Left lung (tissue), 10 donors: ENCODE results near the gene TTLL1. TPM values are rescaled to one million over a fixed set of nuclear protein-coding genes. Genes with fewer than 3 reads are reported as not detected.
A peak's percentile ranks its signal among the peaks of the same experiment; 100 is the strongest.

Experiments used
- ATAC-seq: fragments of 200-7000 bp; cut with Tn5 transposase; one replicate; pipeline ENCODE4 v1.9.1; 2020; ENCODE audit warnings: moderate library complexity
- DNase-seq, 4 donors: peaks; one replicate each; pipeline ENCODE4 v3.0.0-alpha.2; 2013 to 2020
- H3K27ac ChIP-seq, 2 donors: fragments of 200-600 bp; sonication (generic) in 1 of 2; one replicate each; pipeline versions ENCODE4 v1.5.0 to v1.8.0; 2020 to 2021
- H3K27me3 ChIP-seq, 2 donors: fragments of 200-600 bp; sonication (generic) in 1 of 2; one replicate each; pipeline versions ENCODE4 v1.5.0 to v1.8.0; 2020 to 2021
- H3K36me3 ChIP-seq, 2 donors: fragments of 200-600 bp; sonication (generic) in 1 of 2; one replicate each; pipeline versions ENCODE4 v1.5.0 to v1.8.0; 2020 to 2021
- H3K4me1 ChIP-seq, 2 donors: fragments of 200-600 bp; one replicate each; pipeline ENCODE4 v1.8.0; 2021
- H3K4me3 ChIP-seq, 2 donors: fragments of 200-600 bp; sonication (generic) in 1 of 2; one replicate each; pipeline versions ENCODE4 v1.5.0 to v1.8.0; 2020 to 2021; ENCODE audit warnings: mild to moderate bottlenecking in 1 of 2
- H3K9me3 ChIP-seq, 2 donors: fragments of 200-600 bp; sonication (generic) in 1 of 2; one replicate each; pipeline versions ENCODE4 v1.5.0 to v1.8.0; 2020 to 2021
- intact Hi-C, 2 donors: fragments of 100-400 bp; cut with DNase I; formaldehyde crosslinking; loops; one replicate each; pipeline versions ENCODE4 v1.11.2 to v1.14.2; 2022
- polyA plus RNA-seq, 6 donors: library from polyadenylated mRNA; unstranded; fragments of 120-200 nt; gene quantifications; one replicate each; pipeline ENCODE4 v1.2.1, GENCODE V29; 2013; ENCODE audit not compliant: insufficient read length in 6 of 6
- total RNA-seq, 2 donors: library from RNA; stranded (reverse); fragmentation: NEBNext Ultra II Directional; extraction: Animal tissue kit (Norgen Biotek cat#: 25700); gene quantifications; one replicate each; pipeline ENCODE4 v1.2.1, GENCODE V29; 2021
- TF ChIP-seq, protein P1 (sequence below), 2 donors: fragments of 200-600 bp; sonication (generic) in 1 of 2; IDR thresholded peaks; one replicate each; pipeline versions ENCODE4 v1.5.0 to v1.8.0; 2021; ENCODE audit warnings: antibody characterized with exemption in 2 of 2
- donor health status: DM: no; HTN: yes; CAD: no.
- donor health status: DM: no; HTN: no; CAD: no.

TTLL1 gene
- total and polyA plus RNA-seq, 8 donors: 5.3 to 19.1 (median 16.2) TPM

DNA sequence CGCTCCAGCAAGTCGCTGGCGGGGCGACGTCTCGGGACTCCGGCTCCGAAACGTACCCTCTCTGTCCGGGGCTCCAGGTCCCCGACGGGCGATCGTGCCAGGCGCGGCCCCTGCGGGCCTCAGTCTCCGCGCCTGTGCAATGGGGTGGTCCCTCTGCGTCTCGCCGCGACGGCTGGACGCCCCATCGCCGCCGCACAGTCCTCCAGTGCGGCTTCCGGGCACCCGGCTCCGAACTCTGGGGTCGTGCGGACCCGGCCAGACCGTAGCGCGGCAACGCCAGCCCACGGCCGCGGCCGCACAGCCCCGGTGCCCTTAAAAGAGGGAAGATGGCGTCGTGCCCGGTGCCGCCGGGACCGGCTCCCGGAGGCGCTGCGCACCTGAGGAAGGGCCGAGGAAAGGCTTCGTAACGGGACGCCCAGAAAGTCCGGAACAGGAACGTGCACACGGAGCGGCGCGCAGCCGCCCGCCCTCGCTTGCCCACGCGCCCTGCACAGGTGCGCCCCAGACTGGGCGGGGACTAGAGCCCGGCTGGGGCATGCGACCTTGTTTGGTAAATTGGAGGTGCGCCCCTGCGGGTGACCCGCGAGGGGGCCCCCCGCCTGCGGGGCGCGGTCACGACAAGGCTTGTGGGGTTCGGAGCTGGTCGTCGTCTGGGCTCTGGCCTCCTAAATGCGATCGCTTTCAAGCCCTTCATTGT, 21.9 kb upstream of the TTLL1 start:
- Histone ChIP-seq H3K9me3 (no peaks in the 10 kb centered on the region), H3K27ac (no peak overlapping the region), H3K4me1 (peaks cover 8 to 27% of the 10 kb centered on the region in 2 donors), H3K4me3 (peak overlapping the region; percentile 48 to 50), H3K36me3 (no peaks in the 10 kb centered on the region), H3K27me3 (peaks cover 22 to 40% of the 10 kb centered on the region in 2 donors)
- DNase-seq: peak in 2 of 4 donors; percentile 55 to 86
- intact Hi-C loops: no loop called here
- ATAC-seq: peak; percentile 69
- TF ChIP-seq, protein P1, sequence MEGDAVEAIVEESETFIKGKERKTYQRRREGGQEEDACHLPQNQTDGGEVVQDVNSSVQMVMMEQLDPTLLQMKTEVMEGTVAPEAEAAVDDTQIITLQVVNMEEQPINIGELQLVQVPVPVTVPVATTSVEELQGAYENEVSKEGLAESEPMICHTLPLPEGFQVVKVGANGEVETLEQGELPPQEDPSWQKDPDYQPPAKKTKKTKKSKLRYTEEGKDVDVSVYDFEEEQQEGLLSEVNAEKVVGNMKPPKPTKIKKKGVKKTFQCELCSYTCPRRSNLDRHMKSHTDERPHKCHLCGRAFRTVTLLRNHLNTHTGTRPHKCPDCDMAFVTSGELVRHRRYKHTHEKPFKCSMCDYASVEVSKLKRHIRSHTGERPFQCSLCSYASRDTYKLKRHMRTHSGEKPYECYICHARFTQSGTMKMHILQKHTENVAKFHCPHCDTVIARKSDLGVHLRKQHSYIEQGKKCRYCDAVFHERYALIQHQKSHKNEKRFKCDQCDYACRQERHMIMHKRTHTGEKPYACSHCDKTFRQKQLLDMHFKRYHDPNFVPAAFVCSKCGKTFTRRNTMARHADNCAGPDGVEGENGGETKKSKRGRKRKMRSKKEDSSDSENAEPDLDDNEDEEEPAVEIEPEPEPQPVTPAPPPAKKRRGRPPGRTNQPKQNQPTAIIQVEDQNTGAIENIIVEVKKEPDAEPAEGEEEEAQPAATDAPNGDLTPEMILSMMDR (IDR thresholded peaks at IDR 0.05): no peak

DNA sequence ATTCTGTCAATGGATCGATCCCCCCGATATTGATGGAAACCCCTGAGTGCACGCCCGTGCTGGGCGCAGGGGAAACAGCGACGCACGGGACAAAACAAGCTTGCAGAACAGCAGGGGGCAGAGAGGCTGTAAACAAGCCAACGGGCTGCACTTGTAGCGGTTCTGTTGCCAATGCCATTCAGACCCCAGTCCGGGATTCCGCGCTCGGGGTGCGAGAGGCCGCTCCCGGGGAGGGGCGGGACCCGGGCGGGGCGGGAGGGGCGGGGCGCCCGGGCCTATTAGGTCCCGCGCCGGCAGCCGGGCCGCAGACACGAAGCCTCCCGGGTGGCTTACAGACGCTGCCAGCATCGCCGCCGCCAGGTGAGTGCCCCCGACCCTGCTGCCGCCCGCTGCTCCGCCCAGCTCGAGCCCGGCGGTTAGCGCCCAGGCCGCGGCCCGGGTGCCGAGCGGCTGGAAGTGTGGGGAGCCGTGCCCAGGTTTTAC, 21.3 kb upstream of the TTLL1 start, which contains the start of gene BIK:
TSS of gene BIK (plus strand) at position 307 of the 483 bp plus-strand sequence. CDS start 13,273 bp downstream, outside the sequence.
- DNase-seq (peak in 2 of 4 donors; percentile 62 to 90), ATAC-seq (peak; percentile 79)
- H3K27ac ChIP-seq: no peak within 1 kb of the TSS
- intact Hi-C loops: no loop called here
- peak within 1 kb of the TSS; percentile 48 to 50 for H3K4me3 ChIP-seq
- H3K9me3 ChIP-seq: no peaks in the 10 kb centered on the region
- peaks cover 8 to 24% of the 10 kb centered on the region in 2 donors for H3K4me1 ChIP-seq
- peaks cover 22 to 40% of the 10 kb centered on the region in 2 donors for H3K27me3 ChIP-seq
- TF ChIP-seq, protein P1 (IDR thresholded peaks at IDR 0.05): no peak
- H3K36me3 ChIP-seq: no peaks in the 10 kb centered on the region

DNA sequence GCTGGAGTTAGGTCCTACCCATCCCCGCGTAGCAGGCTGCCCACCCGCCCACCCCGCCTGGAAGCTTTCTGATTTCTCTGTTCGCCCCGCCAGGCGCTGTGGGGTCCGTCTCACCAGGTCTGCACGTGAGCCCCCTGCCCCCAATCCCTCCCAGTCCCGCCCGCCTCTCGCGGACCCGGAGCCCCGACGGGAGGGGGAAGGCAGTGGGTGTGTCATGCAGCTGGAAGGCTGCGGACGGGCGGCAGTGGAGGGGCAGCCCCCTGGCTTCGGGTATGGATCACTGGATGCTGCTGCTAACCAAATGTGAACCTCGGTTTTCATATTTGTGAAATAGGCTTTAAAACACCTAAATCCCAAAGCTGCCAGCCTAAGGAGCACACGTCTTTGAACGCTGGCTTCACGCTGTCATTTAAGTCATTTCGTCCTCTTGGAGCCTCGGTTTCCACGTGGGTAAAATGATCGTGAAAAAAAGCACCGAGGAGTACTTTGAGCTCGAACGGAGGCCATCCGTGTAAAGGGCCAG, 20.8 kb upstream of the TTLL1 start:
- intact Hi-C loops: no loop called here

DNA sequence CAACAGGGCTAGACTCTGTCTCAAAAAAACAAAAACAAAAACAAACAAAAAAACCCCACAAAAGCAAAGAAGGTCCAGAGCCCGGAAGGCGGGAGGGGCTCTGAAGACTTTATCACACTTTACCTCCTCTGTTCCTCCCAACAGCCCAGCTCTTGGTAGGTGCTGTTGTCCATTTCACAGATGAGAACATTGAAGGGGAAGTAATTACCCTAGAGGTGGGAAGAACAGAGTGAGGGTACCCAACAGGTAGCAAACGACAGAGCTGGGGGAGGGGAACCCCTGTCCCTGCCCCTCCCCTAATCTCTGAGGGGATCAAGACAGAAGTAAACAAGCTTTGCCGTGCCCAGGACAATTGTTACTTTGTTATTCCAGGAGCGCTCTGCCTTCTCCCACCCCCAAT, 20.3 kb upstream of the TTLL1 start:
- H3K4me3 ChIP-seq: no peak overlapping the region
- peaks cover 22 to 40% of the 10 kb centered on the region in 2 donors for H3K27me3 ChIP-seq

More for the DNA sequence above, 20.8 kb upstream of the TTLL1 start:
- Histone ChIP-seq H3K4me3 (peak overlapping the region in 1 of 2 donors; percentile 48), H3K4me1 (peaks cover 8 to 24% of the 10 kb centered on the region in 2 donors), H3K36me3 (no peaks in the 10 kb centered on the region), H3K9me3 (no peaks in the 10 kb centered on the region), H3K27ac (no peak overlapping the region), H3K27me3 (peaks cover 22 to 40% of the 10 kb centered on the region in 2 donors)
- DNase-seq (no peak), ATAC-seq (no peak)
- TF ChIP-seq, protein P1 (IDR thresholded peaks at IDR 0.05): no peak

More for the DNA sequence above, 20.3 kb upstream of the TTLL1 start:
- ATAC-seq (no peak), DNase-seq (no peak)
- H3K4me1 ChIP-seq: peaks cover 8 to 24% of the 10 kb centered on the region in 2 donors
- no peaks in the 10 kb centered on the region for H3K36me3 ChIP-seq
- H3K9me3 ChIP-seq: no peaks in the 10 kb centered on the region
- TF ChIP-seq, protein P1 (IDR thresholded peaks at IDR 0.05): no peak
- intact Hi-C loops: no loop called here
- H3K27ac ChIP-seq: no peak overlapping the region
